ENCODE measurements around the gene PPEF2. TPM values are rescaled to one million over a fixed set of nuclear protein-coding genes. Genes with fewer than 3 reads are reported as not detected.

The PPEF2 gene
- total RNA-seq, 1 donor, result not detected

- no peak for DNase-seq (ENCODE audit: insufficient read length, low spot score, missing footprints)
- Histone ChIP-seq H2AFZ (ENCODE audit: low read length) (no peak overlapping the region), H3K4me3 (ENCODE audit: insufficient read depth, low read length) (no peak overlapping the region), H3K36me3 (ENCODE audit: insufficient read depth, low read length) (peaks cover 15% of the 10 kb centered on the region), H3K27ac (ENCODE audit: low read depth, low read length) (no peak overlapping the region), H3K4me1 (ENCODE audit: insufficient read depth, low read length) (peaks cover 3% of the 10 kb centered on the region), H3K79me2 (ENCODE audit: insufficient read depth, low read length) (no peaks in the 10 kb centered on the region), H4K20me1 (ENCODE audit: insufficient read depth, low read length) (no peaks in the 10 kb centered on the region), H3K9me3 (ENCODE audit: low read depth, low read length) (no peaks in the 10 kb centered on the region), H3K4me2 (ENCODE audit: insufficient read depth, low read length) (no peak overlapping the region), H3K27me3 (ENCODE audit: insufficient read depth, low read length) (no peaks in the 10 kb centered on the region)
- no peak for TF ChIP-seq CTCF (IDR thresholded peaks at IDR 0.05; ENCODE audit: extremely low read depth, low read depth, low read length)
These were observed 22.1 kb upstream of the PPEF2 start for GRCh38 chr4:75924309-75924827.

GRCh38 chr4:75922588-75922987 lies 20.3 kb upstream of the PPEF2 start:
- Histone ChIP-seq H4K20me1 (ENCODE audit: insufficient read depth, low read length) (no peaks in the 10 kb centered on the region), H3K27me3 (ENCODE audit: insufficient read depth, low read length) (no peaks in the 10 kb centered on the region), H3K4me2 (ENCODE audit: insufficient read depth, low read length) (no peak overlapping the region), H2AFZ (ENCODE audit: low read length) (no peak overlapping the region), H3K4me1 (ENCODE audit: insufficient read depth, low read length) (peaks cover 3% of the 10 kb centered on the region), H3K9me3 (ENCODE audit: low read depth, low read length) (no peaks in the 10 kb centered on the region), H3K27ac (ENCODE audit: low read depth, low read length) (no peak overlapping the region), H3K4me3 (ENCODE audit: insufficient read depth, low read length) (no peak overlapping the region), H3K79me2 (ENCODE audit: insufficient read depth, low read length) (no peaks in the 10 kb centered on the region), H3K36me3 (ENCODE audit: insufficient read depth, low read length) (peaks cover 19% of the 10 kb centered on the region)
- DNase-seq (ENCODE audit: insufficient read length, low spot score, missing footprints), result no peak
- TF ChIP-seq CTCF (IDR thresholded peaks at IDR 0.05; ENCODE audit: extremely low read depth, low read depth, low read length), result no peak

GRCh38 chr4:75921910-75922309 lies 19.7 kb upstream of the PPEF2 start:
- DNase-seq (ENCODE audit: insufficient read length, low spot score, missing footprints), result no peak
- peaks cover 3% of the 10 kb centered on the region for H3K4me1 ChIP-seq (ENCODE audit: insufficient read depth, low read length)
- no peaks in the 10 kb centered on the region for H3K9me3 ChIP-seq (ENCODE audit: low read depth, low read length)
- H3K4me3 ChIP-seq (ENCODE audit: insufficient read depth, low read length), result no peak overlapping the region
- H2AFZ ChIP-seq (ENCODE audit: low read length), result no peak overlapping the region
- peaks cover 19% of the 10 kb centered on the region for H3K36me3 ChIP-seq (ENCODE audit: insufficient read depth, low read length)
- H3K79me2 ChIP-seq (ENCODE audit: insufficient read depth, low read length), result no peaks in the 10 kb centered on the region
- TF ChIP-seq CTCF (IDR thresholded peaks at IDR 0.05; ENCODE audit: extremely low read depth, low read depth, low read length), result no peak
- H4K20me1 ChIP-seq (ENCODE audit: insufficient read depth, low read length), result no peaks in the 10 kb centered on the region
- no peak overlapping the region for H3K4me2 ChIP-seq (ENCODE audit: insufficient read depth, low read length)
- no peaks in the 10 kb centered on the region for H3K27me3 ChIP-seq (ENCODE audit: insufficient read depth, low read length)
- H3K27ac ChIP-seq (ENCODE audit: low read depth, low read length), result no peak overlapping the region

- no peak overlapping the region for H3K4me2 ChIP-seq (ENCODE audit: insufficient read depth, low read length)
These were observed 18.1 kb upstream of the PPEF2 start for GRCh38 chr4:75920327-75920726.

More at GRCh38 chr4:75920327-75920726, 18.1 kb upstream of the PPEF2 start:
- H3K9me3 ChIP-seq (ENCODE audit: low read depth, low read length), result no peaks in the 10 kb centered on the region
- no peaks in the 10 kb centered on the region for H4K20me1 ChIP-seq (ENCODE audit: insufficient read depth, low read length)
- no peak overlapping the region for H3K4me3 ChIP-seq (ENCODE audit: insufficient read depth, low read length)
- no peak for TF ChIP-seq CTCF (IDR thresholded peaks at IDR 0.05; ENCODE audit: extremely low read depth, low read depth, low read length)
- H2AFZ ChIP-seq (ENCODE audit: low read length), result no peak overlapping the region
- DNase-seq (ENCODE audit: insufficient read length, low spot score, missing footprints), result no peak
- H3K36me3 ChIP-seq (ENCODE audit: insufficient read depth, low read length), result peaks cover 19% of the 10 kb centered on the region
- no peak overlapping the region for H3K27ac ChIP-seq (ENCODE audit: low read depth, low read length)
- no peaks in the 10 kb centered on the region for H3K79me2 ChIP-seq (ENCODE audit: insufficient read depth, low read length)
- no peaks in the 10 kb centered on the region for H3K27me3 ChIP-seq (ENCODE audit: insufficient read depth, low read length)
- peaks cover 9% of the 10 kb centered on the region for H3K4me1 ChIP-seq (ENCODE audit: insufficient read depth, low read length)

Data from osteoblast (primary cell).